Suppressor macrophage treated with lipopolysaccharide for 1 hour (primary cell): ENCODE results near the gene NOS1AP.

Experiments used
- DNase-seq, 3 donors: peaks; one replicate each; pipeline ENCODE4 v3.0.0-alpha.2; 2020 to 2022

NOS1AP gene

GRCh38 chr1:162372159-162373071 lies 302.9 kb downstream of the NOS1AP start:
- DNase-seq, result no peak

GRCh38 chr1:162373072-162373427 lies 303.6 kb downstream of the NOS1AP start:
- no peak for DNase-seq

- DNase-seq, result no peak
Measured at GRCh38 chr1:162373541-162374260, 304.2 kb downstream of the NOS1AP start.

- no peak for DNase-seq
Measured at GRCh38 chr1:162374406-162374805, 304.9 kb downstream of the NOS1AP start.

- no peak for DNase-seq
Measured at GRCh38 chr1:162375463-162375862, 306.0 kb downstream of the NOS1AP start.

GRCh38 chr1:162376691-162377090 lies 307.2 kb downstream of the NOS1AP start, which contains the start of gene SPATA46:
Gene SPATA46, minus strand, starts transcription at chr1:162376854. Its CDS starts 64 bp downstream, at chr1:162376790.
- DNase-seq, result no peak

GRCh38 chr1:162380061-162380846 lies 310.8 kb downstream of the NOS1AP start:
- no peak for DNase-seq

GRCh38 chr1:162381383-162381782 lies 311.9 kb downstream of the NOS1AP start, which contains the start of gene C1orf226:
Gene C1orf226, plus strand, starts transcription at chr1:162381728. Its CDS starts 174 bp downstream, at chr1:162381902.
- no peak for DNase-seq

GRCh38 chr1:162381941-162382750 lies 312.7 kb downstream of the NOS1AP start:
- DNase-seq, result no peak

GRCh38 chr1:162383091-162383490 lies 313.6 kb downstream of the NOS1AP start:
- DNase-seq, result no peak

- no peak for DNase-seq
Measured at GRCh38 chr1:162383516-162383915, 314.0 kb downstream of the NOS1AP start.

- DNase-seq, result no peak
Measured at GRCh38 chr1:162384116-162384515, 314.6 kb downstream of the NOS1AP start.

- DNase-seq, result no peak
Measured at GRCh38 chr1:162384601-162385279, 315.2 kb downstream of the NOS1AP start.

GRCh38 chr1:162385280-162385623 lies 315.8 kb downstream of the NOS1AP start:
- DNase-seq, result no peak

- no peak for DNase-seq
Measured at GRCh38 chr1:162385702-162386101, 316.2 kb downstream of the NOS1AP start.

GRCh38 chr1:162386292-162387225 lies 317.1 kb downstream of the NOS1AP start:
- DNase-seq, result no peak

- no peak for DNase-seq
Measured at GRCh38 chr1:162387226-162388082, 318.0 kb downstream of the NOS1AP start.

GRCh38 chr1:162388083-162388594 lies 318.6 kb downstream of the NOS1AP start:
- DNase-seq, result no peak

GRCh38 chr1:162388615-162389014 lies 319.1 kb downstream of the NOS1AP start:
- no peak for DNase-seq
